ENCODE results near the gene INTS2.
"Not testable (repeated sequence)": the region's sequence is repeated elsewhere in the genome, so short reads cannot be mapped to it uniquely, and the experiment has no call there.

INTS2 gene

GRCh38 chr17:61822326-61823285 is 105.2 kb downstream of the INTS2 start:
- FAIRE-seq (no peak), DNase-seq (ENCODE audit: insufficient read length, low spot score) (no peak)
- no peak for TF ChIP-seq CTCF (IDR thresholded peaks at IDR 0.05; ENCODE audit: insufficient read depth, missing control alignments)

GRCh38 chr17:61821655-61822054 is 106.1 kb downstream of the INTS2 start:
- no peak for TF ChIP-seq CTCF (IDR thresholded peaks at IDR 0.05; ENCODE audit: insufficient read depth, missing control alignments)
- FAIRE-seq (no peak), DNase-seq (ENCODE audit: insufficient read length, low spot score) (no peak)

- DNase-seq (ENCODE audit: insufficient read length, low spot score); FAIRE-seq: not testable (repeated sequence)
Observed at GRCh38 chr17:61819265-61819664, 108.5 kb downstream of the INTS2 start.

GRCh38 chr17:61818225-61818624 is 109.6 kb downstream of the INTS2 start:
- no peak for DNase-seq (ENCODE audit: insufficient read length, low spot score)
- no peak for FAIRE-seq
- TF ChIP-seq CTCF (IDR thresholded peaks at IDR 0.05; ENCODE audit: insufficient read depth, missing control alignments), result no peak

GRCh38 chr17:61817452-61817851 is 110.3 kb downstream of the INTS2 start:
- no peak for DNase-seq (ENCODE audit: insufficient read length, low spot score)
- no peak for TF ChIP-seq CTCF (IDR thresholded peaks at IDR 0.05; ENCODE audit: insufficient read depth, missing control alignments)
- no peak for FAIRE-seq

GRCh38 chr17:61816538-61816937 is 111.2 kb downstream of the INTS2 start:
- DNase-seq (ENCODE audit: insufficient read length, low spot score), result no peak
- no peak for FAIRE-seq

GRCh38 chr17:61815863-61816503 is 111.8 kb downstream of the INTS2 start:
- no peak for FAIRE-seq
- no peak for TF ChIP-seq CTCF (IDR thresholded peaks at IDR 0.05; ENCODE audit: insufficient read depth, missing control alignments)
- no peak for DNase-seq (ENCODE audit: insufficient read length, low spot score)

More at GRCh38 chr17:61816538-61816937, 111.2 kb downstream of the INTS2 start:
- no peak for TF ChIP-seq CTCF (IDR thresholded peaks at IDR 0.05; ENCODE audit: insufficient read depth, missing control alignments)

Measured in D721Med (cell line).